Neural cell (in vitro differentiated cells): ENCODE data around the gene FBXO3. TPM values are rescaled to one million over a fixed set of nuclear protein-coding genes. Genes with fewer than 3 reads are reported as not detected.
A peak's percentile ranks its signal among the peaks of the same experiment; 100 is the strongest.

ENCODE experiments used
- H2AFZ ChIP-seq: fragments of 200-600, 300-800 bp; sonication (generic), shearing (Covaris generic); 2 replicates; pipeline ENCODE4 v1.6.0; 2014; ENCODE audit warnings: low read depth, mild to moderate bottlenecking, antibody characterized with exemption, low read length, moderate library complexity
- H3F3A ChIP-seq: fragments of 200-600 bp; shearing (Covaris generic); 2 replicates; pipeline ENCODE4 v1.6.1; 2016; ENCODE audit warnings: mild to moderate bottlenecking, moderate library complexity, mixed read lengths, antibody characterized with exemption, low read length; ENCODE audit not compliant: insufficient read depth, poor library complexity, severe bottlenecking
- H3K27ac ChIP-seq: fragments of 200-600, 300-800 bp; sonication (generic), shearing (Covaris generic); 2 replicates; pipeline ENCODE4 v1.5.1; 2014; ENCODE audit warnings: mild to moderate bottlenecking, low read length, moderate library complexity
- H3K27me3 ChIP-seq: fragments of 300-800, 200-600 bp; sonication (generic), shearing (Covaris generic); 2 replicates; pipeline ENCODE4 v1.6.0; 2014; ENCODE audit warnings: mild to moderate bottlenecking, low read depth, low read length, moderate library complexity; ENCODE audit not compliant: insufficient read depth
- H3K36me3 ChIP-seq: fragments of 300-800, 200-600 bp; sonication (generic), shearing (Covaris generic); 2 replicates; pipeline ENCODE4 v1.5.1; 2014; ENCODE audit warnings: mild to moderate bottlenecking, antibody characterized with exemption, low read length, moderate library complexity; ENCODE audit not compliant: insufficient read depth
- H3K4me2 ChIP-seq: fragments of 300-800, 200-600 bp; sonication (generic), shearing (Covaris generic); 2 replicates; pipeline ENCODE4 v1.6.0; 2014; ENCODE audit warnings: mild to moderate bottlenecking, low read length
- H3K4me3 ChIP-seq: fragments of 300-800, 200-600 bp; sonication (generic), shearing (Covaris generic); 2 replicates; pipeline ENCODE4 v1.5.1; 2014; ENCODE audit warnings: mild to moderate bottlenecking, low read length, moderate library complexity
- H3K79me2 ChIP-seq: fragments of 200-600 bp; shearing (Covaris generic); replicated peaks from 2 replicates; pipeline ENCODE4 v1.6.0; 2014; ENCODE audit warnings: mild to moderate bottlenecking, low read length, moderate library complexity; ENCODE audit not compliant: insufficient read depth
- H3K9ac ChIP-seq: fragments of 300-800, 200-600 bp; sonication (generic), shearing (Covaris generic); 2 replicates; pipeline ENCODE4 v1.6.1; 2016; ENCODE audit warnings: mild to moderate bottlenecking, low read length, mixed read lengths
- H3K9me2 ChIP-seq: fragments of 200-600 bp; shearing (Covaris generic); 2 replicates; pipeline ENCODE4 v1.6.1; 2016; ENCODE audit warnings: mild to moderate bottlenecking, low read length, mixed read lengths; ENCODE audit not compliant: insufficient read depth
- H3K9me3 ChIP-seq: fragments of 200-600, 300-800 bp; sonication (generic), shearing (Covaris generic); 2 replicates; pipeline ENCODE4 v1.6.1; 2016; ENCODE audit warnings: mild to moderate bottlenecking, mixed run types, low read length, moderate library complexity, mixed read lengths
- H4K20me1 ChIP-seq: fragments of 200-600 bp; shearing (Covaris generic); 2 replicates; pipeline ENCODE4 v1.6.1; 2016; ENCODE audit warnings: mild to moderate bottlenecking, mixed run types; ENCODE audit not compliant: insufficient read depth
- CTCF ChIP-seq: fragments of 450-650 bp; IDR thresholded peaks from 2 replicates; pipeline ENCODE4 v1.5.1; 2014; ENCODE audit warnings: antibody characterized with exemption, mild to moderate bottlenecking, moderate library complexity; ENCODE audit not compliant: poor library complexity, severe bottlenecking
- EP300 ChIP-seq: fragments of 450-650 bp; conservative IDR thresholded peaks from 2 replicates; pipeline ENCODE4 v1.6.1; 2014; ENCODE audit warnings: antibody characterized with exemption, mild to moderate bottlenecking, moderate library complexity; ENCODE audit not compliant: poor library complexity, severe bottlenecking
- EZH2 ChIP-seq: fragments of 200-600, 300-800 bp; shearing (Covaris generic), sonication (generic); IDR thresholded peaks from 2 replicates; pipeline ENCODE4 v1.6.1; 2014; ENCODE audit warnings: antibody characterized with exemption, low read length, borderline replicate concordance, mild to moderate bottlenecking; ENCODE audit not compliant: insufficient read depth, poor library complexity, severe bottlenecking
- MXI1 ChIP-seq: fragments of 450-650 bp; conservative IDR thresholded peaks from 2 replicates; pipeline ENCODE4 v1.6.1; 2014; ENCODE audit warnings: antibody characterized with exemption, mild to moderate bottlenecking; ENCODE audit not compliant: poor library complexity, severe bottlenecking
- POLR2AphosphoS5 ChIP-seq: IDR thresholded peaks from 2 replicates; pipeline ENCODE4 v1.6.1; 2012
- RAD21 ChIP-seq: fragments of 450-650 bp; conservative IDR thresholded peaks from 2 replicates; pipeline ENCODE4 v1.6.1; 2014; ENCODE audit warnings: antibody characterized with exemption, mild to moderate bottlenecking, moderate library complexity
- REST ChIP-seq: IDR thresholded peaks from 2 replicates; pipeline ENCODE4 v1.6.1; 2012; ENCODE audit warnings: borderline replicate concordance
- SMC3 ChIP-seq: fragments of 450-650 bp; conservative IDR thresholded peaks from 2 replicates; pipeline ENCODE4 v1.6.1; 2014; ENCODE audit warnings: antibody characterized with exemption, mild to moderate bottlenecking, moderate library complexity; ENCODE audit not compliant: poor library complexity
- TAF1 ChIP-seq: IDR thresholded peaks from 2 replicates; pipeline ENCODE4 v1.6.1; 2012; ENCODE audit warnings: low read depth
- polyA plus RNA-seq: library from polyadenylated mRNA; depleted of rRNA; stranded (reverse); fragments of >200 nt; gene quantifications from 2 replicates; pipeline ENCODE4 v1.2.3, GENCODE V29; 2014

The FBXO3 gene
- polyA plus RNA-seq, 1 donor from 2014 or later, result 115 TPM

GRCh38 chr11:33735271-33736147, 38.8 kb downstream of the FBXO3 start:
- Histone ChIP-seq H3K9me2 (no peaks in the 10 kb centered on the region), H3K9me3 (no peaks in the 10 kb centered on the region), H3K79me2 (peaks cover 35% of the 10 kb centered on the region), H3K27ac (peak overlapping the region; percentile 81), H4K20me1 (no peaks in the 10 kb centered on the region), H3K4me3 (peak overlapping the region; percentile 93), H3K36me3 (no peaks in the 10 kb centered on the region), H3K27me3 (no peaks in the 10 kb centered on the region), H3K4me2 (peak overlapping the region; percentile 35), H2AFZ (peak overlapping the region; percentile 69), H3K9ac (peak overlapping the region; percentile 95), H3F3A (no peaks in the 10 kb centered on the region)
- TF ChIP-seq TAF1, result peak; percentile 18
- TF ChIP-seq MXI1, result peak; percentile 30
- TF ChIP-seq EP300, result no peak
- peak; percentile 41 for TF ChIP-seq CTCF
- no peak for TF ChIP-seq EZH2
- no peak for TF ChIP-seq RAD21
- no peak for TF ChIP-seq SMC3

GRCh38 chr11:33734441-33735270, 39.7 kb downstream of the FBXO3 start:
- H3K79me2 ChIP-seq, result peaks cover 35% of the 10 kb centered on the region

More at GRCh38 chr11:33734441-33735270, 39.7 kb downstream of the FBXO3 start:
- H4K20me1 ChIP-seq, result no peaks in the 10 kb centered on the region
- no peaks in the 10 kb centered on the region for H3K36me3 ChIP-seq
- no peaks in the 10 kb centered on the region for H3F3A ChIP-seq
- H3K9me3 ChIP-seq, result no peaks in the 10 kb centered on the region
- no peaks in the 10 kb centered on the region for H3K9me2 ChIP-seq
- peak overlapping the region; percentile 35 for H3K4me2 ChIP-seq
- H3K4me3 ChIP-seq, result peak overlapping the region; percentile 93
- peak overlapping the region; percentile 81 for H3K27ac ChIP-seq
- TF ChIP-seq MXI1 (no peak), EZH2 (no peak), RAD21 (no peak), TAF1 (no peak), REST (no peak), CTCF (no peak), EP300 (no peak), SMC3 (no peak), POLR2AphosphoS5 (no peak)
- H3K27me3 ChIP-seq, result no peaks in the 10 kb centered on the region
- peak overlapping the region; percentile 95 for H3K9ac ChIP-seq
- no peak overlapping the region for H2AFZ ChIP-seq
